Endothelial cell (in vitro differentiated cells): ENCODE results near the gene MRPL53. TPM values are rescaled to one million over a fixed set of nuclear protein-coding genes. Genes with fewer than 3 reads are reported as not detected.

ENCODE experiments used
- DNase-seq: peaks from one replicate; pipeline ENCODE4 v3.0.0; 2021; ENCODE audit warnings: low spot score
- H3K27ac Mint-ChIP-seq: one replicate; pipeline ENCODE4 v1.8.0; 2021; ENCODE audit warnings: mixed read lengths, inconsistent platforms; ENCODE audit not compliant: unreplicated experiment
- H3K27me3 Mint-ChIP-seq: one replicate; pipeline ENCODE4 v1.8.0; 2021; ENCODE audit warnings: mild to moderate bottlenecking, moderate library complexity, mixed read lengths, inconsistent platforms; ENCODE audit not compliant: unreplicated experiment
- H3K36me3 Mint-ChIP-seq: one replicate; pipeline ENCODE4 v1.8.0; 2021; ENCODE audit warnings: mild to moderate bottlenecking, low read depth, mixed read lengths, inconsistent platforms; ENCODE audit not compliant: unreplicated experiment
- H3K4me1 Mint-ChIP-seq: one replicate; pipeline ENCODE4 v1.8.0; 2021; ENCODE audit warnings: mild to moderate bottlenecking, mixed read lengths, inconsistent platforms; ENCODE audit not compliant: unreplicated experiment
- H3K4me3 Mint-ChIP-seq: one replicate; pipeline ENCODE4 v1.8.0; 2021; ENCODE audit warnings: mild to moderate bottlenecking, mixed read lengths, inconsistent platforms; ENCODE audit not compliant: unreplicated experiment
- H3K9me3 Mint-ChIP-seq: one replicate; pipeline ENCODE4 v1.8.0; 2021; ENCODE audit warnings: mixed read lengths, inconsistent platforms; ENCODE audit not compliant: unreplicated experiment
- total RNA-seq: library from RNA; stranded (reverse); fragmentation: NEBNext Ultra II Directional; extraction: Animal tissue kit (Norgen Biotek cat#: 25700); gene quantifications from one replicate; pipeline ENCODE4 v1.2.1, GENCODE V29; 2021; ENCODE audit not compliant: unreplicated experiment
- TF ChIP-seq, protein P1 (sequence below): fragments of 200-600 bp; sonication (generic); IDR thresholded peaks from one replicate; pipeline ENCODE4 v1.5.0; 2021; ENCODE audit warnings: antibody characterized with exemption; ENCODE audit not compliant: unreplicated experiment

The MRPL53 gene
- total RNA-seq, 1 donor from 2014 or later: 59.0 TPM

DNA sequence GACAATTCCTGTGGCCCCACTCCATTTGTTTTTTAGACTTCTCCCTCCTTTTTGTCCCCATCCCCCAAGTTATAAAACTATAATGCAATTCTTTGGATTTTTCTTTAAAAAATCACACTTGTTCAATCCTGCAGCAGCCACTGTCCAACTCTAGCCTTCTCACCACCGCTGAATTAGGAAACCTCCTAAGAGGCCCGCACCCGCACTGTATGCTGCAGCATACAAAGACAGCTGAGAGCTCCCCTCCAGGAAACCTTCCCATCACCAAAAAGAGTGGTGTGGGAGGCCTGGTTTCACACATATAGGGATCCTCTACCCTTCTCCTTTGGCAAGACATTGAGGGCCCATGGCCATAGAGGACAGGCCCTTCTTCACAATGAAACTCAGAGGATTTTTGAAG lies 32.1 kb upstream of the MRPL53 start:
- Mint-ChIP-seq H3K4me1 (peaks cover 19% of the 10 kb centered on the region), H3K9me3 (no peaks in the 10 kb centered on the region), H3K36me3 (peaks cover 13% of the 10 kb centered on the region), H3K27me3 (peaks cover 41% of the 10 kb centered on the region), H3K27ac (no peak overlapping the region), H3K4me3 (peak overlapping the region; percentile 29)
- TF ChIP-seq, protein P1, sequence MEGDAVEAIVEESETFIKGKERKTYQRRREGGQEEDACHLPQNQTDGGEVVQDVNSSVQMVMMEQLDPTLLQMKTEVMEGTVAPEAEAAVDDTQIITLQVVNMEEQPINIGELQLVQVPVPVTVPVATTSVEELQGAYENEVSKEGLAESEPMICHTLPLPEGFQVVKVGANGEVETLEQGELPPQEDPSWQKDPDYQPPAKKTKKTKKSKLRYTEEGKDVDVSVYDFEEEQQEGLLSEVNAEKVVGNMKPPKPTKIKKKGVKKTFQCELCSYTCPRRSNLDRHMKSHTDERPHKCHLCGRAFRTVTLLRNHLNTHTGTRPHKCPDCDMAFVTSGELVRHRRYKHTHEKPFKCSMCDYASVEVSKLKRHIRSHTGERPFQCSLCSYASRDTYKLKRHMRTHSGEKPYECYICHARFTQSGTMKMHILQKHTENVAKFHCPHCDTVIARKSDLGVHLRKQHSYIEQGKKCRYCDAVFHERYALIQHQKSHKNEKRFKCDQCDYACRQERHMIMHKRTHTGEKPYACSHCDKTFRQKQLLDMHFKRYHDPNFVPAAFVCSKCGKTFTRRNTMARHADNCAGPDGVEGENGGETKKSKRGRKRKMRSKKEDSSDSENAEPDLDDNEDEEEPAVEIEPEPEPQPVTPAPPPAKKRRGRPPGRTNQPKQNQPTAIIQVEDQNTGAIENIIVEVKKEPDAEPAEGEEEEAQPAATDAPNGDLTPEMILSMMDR: no peak
- no peak for DNase-seq

DNA sequence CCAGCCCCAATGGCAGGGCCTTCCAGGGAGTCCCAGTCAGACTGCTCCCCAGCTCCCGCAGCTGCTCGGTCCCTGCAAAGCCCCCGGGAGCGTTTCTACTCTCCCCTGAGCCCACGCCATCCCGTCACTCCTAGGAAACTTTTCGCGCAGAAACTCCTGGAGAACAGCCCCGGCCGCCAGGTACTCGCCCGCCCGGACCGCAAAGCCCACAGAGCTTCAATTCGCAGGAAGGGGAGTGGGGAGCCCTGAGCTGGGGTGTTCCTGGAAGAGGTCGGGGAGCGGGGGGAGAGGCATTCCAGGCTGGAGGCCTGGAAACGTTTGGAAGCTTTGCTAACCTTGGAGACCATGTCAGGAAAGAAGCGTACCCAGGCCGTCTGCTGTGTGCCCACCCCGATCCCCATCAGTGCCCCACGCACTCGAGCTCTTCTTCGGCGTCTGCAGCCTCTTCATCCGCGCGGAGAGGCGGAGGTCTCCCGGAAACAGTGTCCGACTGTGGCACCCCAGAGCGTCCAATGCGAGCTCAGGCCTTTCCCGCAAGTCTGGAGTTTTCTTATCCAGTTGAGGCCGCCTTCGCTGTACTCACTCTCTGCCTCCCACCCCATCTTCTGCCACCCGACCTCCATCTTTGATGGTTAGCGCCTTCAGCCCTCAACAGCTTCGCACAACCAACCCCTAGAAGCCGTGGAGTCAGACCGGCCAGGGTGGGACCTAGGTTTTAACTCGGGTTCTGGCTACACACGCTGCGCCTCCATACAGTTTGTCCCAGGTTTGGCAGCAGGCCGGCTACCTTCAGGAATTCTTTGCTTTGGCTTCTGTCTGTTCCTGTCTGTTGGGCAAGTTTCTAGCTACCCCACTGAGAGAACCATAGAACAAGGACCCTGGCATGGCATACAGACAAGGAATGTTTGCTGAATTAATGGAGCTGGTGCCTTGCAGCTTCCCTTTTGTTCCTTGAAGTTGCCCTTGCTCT lies 31.3 kb upstream of the MRPL53 start:
- Mint-ChIP-seq H3K4me3 (peak overlapping the region; percentile 29), H3K36me3 (peaks cover 13% of the 10 kb centered on the region), H3K27ac (no peak overlapping the region), H3K4me1 (peaks cover 21% of the 10 kb centered on the region), H3K27me3 (peaks cover 41% of the 10 kb centered on the region), H3K9me3 (no peaks in the 10 kb centered on the region)
- no peak for DNase-seq
- TF ChIP-seq, protein P1: no peak

DNA sequence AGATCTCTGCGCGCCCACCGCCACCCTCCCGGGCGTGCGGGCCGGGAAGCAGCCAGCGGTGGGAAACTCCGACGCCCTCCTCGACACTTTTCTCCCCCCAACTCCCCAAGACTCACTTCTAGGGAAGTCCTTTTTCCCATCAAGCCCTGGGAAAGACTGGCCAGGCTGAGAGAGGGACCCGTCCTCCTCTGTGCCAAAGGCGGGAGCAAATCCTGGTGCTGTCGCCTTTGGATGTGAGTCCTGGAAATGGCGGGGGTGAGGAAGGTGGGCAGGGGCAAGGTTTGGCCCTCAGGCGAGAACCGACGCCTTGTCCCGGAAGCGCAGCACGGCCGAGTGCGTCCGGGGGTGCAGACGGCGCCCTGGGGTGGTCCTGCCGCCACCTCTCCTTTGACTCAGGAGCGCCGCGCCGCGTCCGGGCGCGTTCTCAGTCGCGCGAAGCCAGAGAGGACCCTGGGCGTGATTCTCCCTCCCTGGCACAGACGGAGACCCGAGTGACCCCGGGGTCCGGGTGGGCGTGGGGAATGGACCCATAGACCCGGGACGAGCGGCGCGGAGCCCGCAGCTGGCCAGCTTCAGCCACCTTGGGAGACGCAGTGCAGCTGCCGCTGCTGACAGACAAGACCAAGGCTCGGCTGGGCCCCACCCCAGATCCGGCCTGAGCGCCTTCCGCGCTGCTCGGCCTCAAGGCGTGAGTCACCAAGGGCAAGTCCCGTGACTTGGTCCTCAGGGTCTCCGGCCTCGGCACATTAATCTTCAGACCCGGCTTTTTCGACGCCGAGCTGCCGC lies 30.4 kb upstream of the MRPL53 start:
- DNase-seq: peak; percentile 53
- H3K4me1 Mint-ChIP-seq: peaks cover 21% of the 10 kb centered on the region
- H3K27me3 Mint-ChIP-seq: peaks cover 46% of the 10 kb centered on the region
- H3K9me3 Mint-ChIP-seq: no peaks in the 10 kb centered on the region
- H3K36me3 Mint-ChIP-seq: peaks cover 13% of the 10 kb centered on the region
- TF ChIP-seq, protein P1: no peak
- H3K4me3 Mint-ChIP-seq: peak overlapping the region; percentile 83
- H3K27ac Mint-ChIP-seq: no peak overlapping the region

DNA sequence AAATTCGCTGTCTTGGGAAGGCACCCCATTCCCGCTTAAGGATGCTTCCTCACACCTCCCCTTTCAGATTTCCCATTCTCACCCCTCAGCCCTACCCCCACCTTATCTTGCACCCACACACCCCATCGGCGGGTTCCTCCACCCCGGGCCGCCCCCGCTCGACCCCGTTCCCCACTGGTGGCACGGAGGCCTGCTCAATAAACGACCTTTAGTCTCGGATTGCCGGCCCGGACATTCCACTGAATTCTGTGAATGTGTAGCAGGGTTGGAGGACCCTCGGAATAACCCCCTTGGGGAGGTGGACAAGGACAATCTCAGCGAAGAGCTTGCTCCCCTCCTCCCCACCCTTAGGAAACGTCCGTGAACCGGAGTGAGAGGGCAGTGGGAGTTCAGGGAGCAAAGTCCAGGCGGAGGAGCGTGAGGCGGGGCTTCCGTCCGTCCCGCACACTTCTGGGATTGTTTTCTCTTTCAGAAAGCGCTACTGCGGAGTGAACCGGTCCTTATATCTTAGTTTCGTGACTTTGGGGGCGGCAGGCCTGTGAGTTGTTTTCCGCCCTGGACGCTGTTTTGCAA lies 29.8 kb upstream of the MRPL53 start:
- peaks cover 20% of the 10 kb centered on the region for H3K4me1 Mint-ChIP-seq
- peaks cover 13% of the 10 kb centered on the region for H3K36me3 Mint-ChIP-seq
- H3K9me3 Mint-ChIP-seq: no peaks in the 10 kb centered on the region
- DNase-seq: no peak
- no peak overlapping the region for H3K27ac Mint-ChIP-seq
- TF ChIP-seq, protein P1: no peak
- H3K4me3 Mint-ChIP-seq: peak overlapping the region; percentile 83
- peaks cover 52% of the 10 kb centered on the region for H3K27me3 Mint-ChIP-seq
